RWPE2 (cell line): ENCODE data around the gene FBXL7.

Experiments
- ATAC-seq: fragments of 200-7000 bp; cut with Tn5 transposase; 3 replicates; pipeline ENCODE4 v1.9.1; 2021; ENCODE audit warnings: low read depth
- DNase-seq: peaks from one replicate; pipeline ENCODE4 v3.0.0-alpha.2; 2020; ENCODE audit warnings: low spot score
- H3K27ac ChIP-seq: fragments of 450-650 bp; 2 replicates; pipeline ENCODE4 v1.5.1; 2017; ENCODE audit warnings: mild to moderate bottlenecking; ENCODE audit not compliant: poor library complexity, severe bottlenecking
- H3K27me3 ChIP-seq: fragments of 250-450 bp; sonication (Bioruptor Pico); 2 replicates; pipeline ENCODE4 v1.5.1; 2021; ENCODE audit warnings: mild to moderate bottlenecking, moderate library complexity; ENCODE audit not compliant: insufficient read depth, poor library complexity, severe bottlenecking
- H3K36me3 ChIP-seq: fragments of 250-450 bp; sonication (Bioruptor Pico); 2 replicates; pipeline ENCODE4 v1.5.1; 2020; ENCODE audit warnings: low read depth, mild to moderate bottlenecking, moderate library complexity
- H3K4me1 ChIP-seq: fragments of 250-450 bp; sonication (Bioruptor Pico); 2 replicates; pipeline ENCODE4 v1.5.1; 2021; ENCODE audit warnings: mild to moderate bottlenecking, moderate library complexity; ENCODE audit not compliant: insufficient read depth, poor library complexity, severe bottlenecking
- H3K4me3 ChIP-seq: fragments of 250-450 bp; sonication (Bioruptor Pico); 2 replicates; pipeline ENCODE4 v1.5.1; 2021; ENCODE audit warnings: mild to moderate bottlenecking, moderate library complexity; ENCODE audit not compliant: severe bottlenecking
- H3K9me3 ChIP-seq: fragments of 250-450 bp; sonication (Bioruptor Pico); 2 replicates; pipeline ENCODE4 v1.5.1; 2021; ENCODE audit warnings: mild to moderate bottlenecking, moderate library complexity; ENCODE audit not compliant: severe bottlenecking
- TF ChIP-seq, protein P1 (sequence below): fragments of 450-650 bp; IDR thresholded peaks from one replicate; pipeline ENCODE4 v1.5.1; 2017; ENCODE audit warnings: mild to moderate bottlenecking, moderate library complexity; ENCODE audit not compliant: poor library complexity, severe bottlenecking

The FBXL7 gene

DNA sequence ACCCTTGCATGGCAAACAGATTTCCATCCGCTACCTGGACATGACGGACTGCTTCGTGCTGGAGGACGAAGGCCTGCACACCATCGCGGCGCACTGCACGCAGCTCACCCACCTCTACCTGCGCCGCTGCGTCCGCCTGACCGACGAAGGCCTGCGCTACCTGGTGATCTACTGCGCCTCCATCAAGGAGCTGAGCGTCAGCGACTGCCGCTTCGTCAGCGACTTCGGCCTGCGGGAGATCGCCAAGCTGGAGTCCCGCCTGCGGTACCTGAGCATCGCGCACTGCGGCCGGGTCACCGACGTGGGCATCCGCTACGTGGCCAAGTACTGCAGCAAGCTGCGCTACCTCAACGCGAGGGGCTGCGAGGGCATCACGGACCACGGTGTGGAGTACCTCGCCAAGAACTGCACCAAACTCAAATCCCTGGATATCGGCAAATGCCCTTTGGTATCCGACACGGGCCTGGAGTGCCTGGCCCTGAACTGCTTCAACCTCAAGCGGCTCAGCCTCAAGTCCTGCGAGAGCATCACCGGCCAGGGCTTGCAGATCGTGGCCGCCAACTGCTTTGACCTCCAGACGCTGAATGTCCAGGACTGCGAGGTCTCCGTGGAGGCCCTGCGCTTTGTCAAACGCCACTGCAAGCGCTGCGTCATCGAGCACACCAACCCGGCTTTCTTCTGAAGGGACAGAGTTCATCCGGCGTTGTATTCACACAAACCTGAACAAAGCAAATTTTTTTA lies 436.7 kb downstream of the FBXL7 start:
- H3K27me3 ChIP-seq = no peaks in the 10 kb centered on the region
- ATAC-seq = no peak
- TF ChIP-seq, protein P1, sequence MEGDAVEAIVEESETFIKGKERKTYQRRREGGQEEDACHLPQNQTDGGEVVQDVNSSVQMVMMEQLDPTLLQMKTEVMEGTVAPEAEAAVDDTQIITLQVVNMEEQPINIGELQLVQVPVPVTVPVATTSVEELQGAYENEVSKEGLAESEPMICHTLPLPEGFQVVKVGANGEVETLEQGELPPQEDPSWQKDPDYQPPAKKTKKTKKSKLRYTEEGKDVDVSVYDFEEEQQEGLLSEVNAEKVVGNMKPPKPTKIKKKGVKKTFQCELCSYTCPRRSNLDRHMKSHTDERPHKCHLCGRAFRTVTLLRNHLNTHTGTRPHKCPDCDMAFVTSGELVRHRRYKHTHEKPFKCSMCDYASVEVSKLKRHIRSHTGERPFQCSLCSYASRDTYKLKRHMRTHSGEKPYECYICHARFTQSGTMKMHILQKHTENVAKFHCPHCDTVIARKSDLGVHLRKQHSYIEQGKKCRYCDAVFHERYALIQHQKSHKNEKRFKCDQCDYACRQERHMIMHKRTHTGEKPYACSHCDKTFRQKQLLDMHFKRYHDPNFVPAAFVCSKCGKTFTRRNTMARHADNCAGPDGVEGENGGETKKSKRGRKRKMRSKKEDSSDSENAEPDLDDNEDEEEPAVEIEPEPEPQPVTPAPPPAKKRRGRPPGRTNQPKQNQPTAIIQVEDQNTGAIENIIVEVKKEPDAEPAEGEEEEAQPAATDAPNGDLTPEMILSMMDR = no peak
- H3K9me3 ChIP-seq = no peaks in the 10 kb centered on the region
- peak; percentile 68 for DNase-seq
- no peaks in the 10 kb centered on the region for H3K36me3 ChIP-seq
- H3K4me1 ChIP-seq = no peaks in the 10 kb centered on the region
- H3K27ac ChIP-seq = no peak overlapping the region
- no peak overlapping the region for H3K4me3 ChIP-seq

DNA sequence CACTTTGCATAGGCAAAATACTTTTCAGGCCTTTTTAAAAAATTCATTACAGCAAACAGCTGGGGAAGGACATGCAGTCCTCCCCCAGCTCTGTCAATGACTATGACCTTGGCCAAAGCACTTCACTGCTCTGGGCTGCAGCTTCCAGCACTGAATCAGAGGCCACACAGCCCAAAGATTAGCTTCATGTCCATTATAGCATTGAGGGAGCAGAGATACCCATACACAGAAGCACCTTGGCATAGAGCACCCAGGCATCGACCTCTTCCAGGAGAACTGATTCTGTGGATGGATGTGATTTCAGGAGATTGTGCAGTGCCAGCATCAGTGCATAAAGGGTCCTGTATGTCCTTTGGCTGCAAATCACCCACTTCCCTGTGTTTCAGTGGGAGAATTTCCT lies 437.7 kb downstream of the FBXL7 start:
- ATAC-seq = no peak
- TF ChIP-seq, protein P1 = no peak

GRCh38 chr5:15938186-15938585 lies 438.2 kb downstream of the FBXL7 start:
- no peak overlapping the region for H3K4me3 ChIP-seq
- TF ChIP-seq, protein P1 = no peak
- no peaks in the 10 kb centered on the region for H3K9me3 ChIP-seq
- no peak for DNase-seq
- H3K36me3 ChIP-seq = no peaks in the 10 kb centered on the region
- no peaks in the 10 kb centered on the region for H3K27me3 ChIP-seq
- no peak overlapping the region for H3K27ac ChIP-seq
- ATAC-seq = no peak
- no peaks in the 10 kb centered on the region for H3K4me1 ChIP-seq

More for the DNA sequence above, 437.7 kb downstream of the FBXL7 start:
- no peak overlapping the region for H3K4me3 ChIP-seq
- no peak overlapping the region for H3K27ac ChIP-seq
- H3K36me3 ChIP-seq = no peaks in the 10 kb centered on the region
- no peaks in the 10 kb centered on the region for H3K9me3 ChIP-seq
- H3K4me1 ChIP-seq = no peaks in the 10 kb centered on the region
- H3K27me3 ChIP-seq = no peaks in the 10 kb centered on the region
- no peak for DNase-seq

DNA sequence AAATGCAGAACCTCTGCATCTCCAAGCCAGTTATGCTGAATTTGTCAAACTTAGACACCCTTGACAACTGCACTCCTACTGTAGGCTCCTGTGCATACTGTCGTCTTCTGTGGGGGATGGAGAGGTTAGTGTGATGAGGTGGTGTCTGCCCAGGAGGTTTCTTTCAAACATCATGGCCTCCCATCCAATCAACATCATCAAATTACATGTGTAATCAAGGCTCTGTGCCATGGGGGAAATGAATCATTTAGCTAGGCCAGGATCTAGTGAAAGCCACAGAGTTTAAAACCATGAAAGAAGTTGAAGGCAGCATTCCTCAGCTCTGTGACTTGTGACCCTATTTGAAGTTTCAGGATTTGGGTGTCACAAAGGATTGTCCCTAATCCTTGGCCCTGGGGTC lies 439.0 kb downstream of the FBXL7 start:
- Histone ChIP-seq H3K27me3 (no peaks in the 10 kb centered on the region), H3K27ac (no peak overlapping the region), H3K4me1 (no peaks in the 10 kb centered on the region), H3K4me3 (no peak overlapping the region), H3K9me3 (no peaks in the 10 kb centered on the region), H3K36me3 (no peaks in the 10 kb centered on the region)
- ATAC-seq (peak; percentile 59; the same call in 2 of the 3 replicates), DNase-seq (no peak)
- TF ChIP-seq, protein P1 = no peak

DNA sequence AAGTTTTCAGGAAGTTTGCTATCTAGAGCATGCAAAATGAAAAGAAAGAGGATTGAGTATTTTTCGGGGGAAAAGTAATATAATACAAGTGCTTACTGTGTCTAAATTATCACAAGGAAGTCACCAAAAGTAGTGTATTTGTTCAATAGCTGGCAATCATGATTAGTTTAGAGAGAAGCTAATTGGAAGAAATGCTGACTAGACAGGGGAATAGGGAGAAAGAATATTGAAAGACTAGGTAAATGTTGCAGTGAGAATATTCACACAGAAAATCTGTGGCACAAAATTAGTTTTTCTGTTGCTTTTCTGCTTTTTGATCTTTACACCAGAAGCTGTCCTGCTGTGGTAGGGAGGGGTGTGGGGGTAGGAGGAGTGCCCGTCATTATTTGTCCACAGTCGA lies 440.9 kb downstream of the FBXL7 start:
- ATAC-seq (no peak), DNase-seq (no peak)
- Histone ChIP-seq H3K27ac (no peak overlapping the region), H3K4me3 (no peak overlapping the region), H3K4me1 (no peaks in the 10 kb centered on the region), H3K36me3 (no peaks in the 10 kb centered on the region), H3K9me3 (no peaks in the 10 kb centered on the region), H3K27me3 (peaks cover under 1% of the 10 kb centered on the region)
- TF ChIP-seq, protein P1 = no peak
